Activated naive CD8-positive, alpha-beta T cell treated with anti-CD3 and anti-CD28 coated beads, Interleukin-2, amount 10 ng/mL, durations not matched to agents 7 days and 5 days (primary cell): ENCODE measurements around the gene ATOX1. TPM values are rescaled to one million over a fixed set of nuclear protein-coding genes. Genes with fewer than 3 reads are reported as not detected.
A peak's percentile ranks its signal among the peaks of the same experiment; 100 is the strongest.
"Not testable (repeated sequence)": the region's sequence is repeated elsewhere in the genome, so short reads cannot be mapped to it uniquely, and the experiment has no call there.

ENCODE experiments used
- ATAC-seq: fragments of 150-1000 bp; cut with Tn5 transposase; one replicate; pipeline ENCODE4 v1.10.0; 2021; ENCODE audit warnings: low read depth, moderate library complexity
- POLR2A ChIA-PET: fragments of 350-600 bp; sonication (Branson Sonifier 250); formaldehyde crosslinking; loops from one replicate; lab custom pipeline; 2021; ENCODE audit warnings: antibody characterized with exemption; lab: Charles Lee
- DNase-seq: peaks from one replicate; pipeline ENCODE4 v3.0.0; 2021
- H3K27ac Mint-ChIP-seq: one replicate; pipeline ENCODE4 v1.8.0; 2022; ENCODE audit warnings: mild to moderate bottlenecking, mixed read lengths
- H3K27me3 Mint-ChIP-seq: one replicate; pipeline ENCODE4 v1.8.0; 2022; ENCODE audit warnings: mild to moderate bottlenecking, moderate library complexity, mixed read lengths
- H3K36me3 Mint-ChIP-seq: one replicate; pipeline ENCODE4 v1.8.0; 2021; ENCODE audit warnings: mild to moderate bottlenecking, mixed read lengths
- H3K4me1 Mint-ChIP-seq: one replicate; pipeline ENCODE4 v1.8.0; 2021; ENCODE audit warnings: mixed read lengths
- H3K4me3 Mint-ChIP-seq: one replicate; pipeline ENCODE4 v1.8.0; 2022; ENCODE audit warnings: mild to moderate bottlenecking, moderate library complexity, mixed read lengths
- H3K9me3 Mint-ChIP-seq: one replicate; pipeline ENCODE4 v1.8.0; 2021; ENCODE audit warnings: mixed read lengths
- total RNA-seq, 2 experiments: library from RNA; stranded (reverse); gene quantifications; one replicate each; pipeline ENCODE4 v1.2.3, GENCODE V29; 2021

ATOX1 gene
- 10 to 100 TPM; 42.7 to 48.1 TPM for total RNA-seq

- H3K4me3 Mint-ChIP-seq, result peak within 1 kb of the TSS; percentile 92
- H3K9me3 Mint-ChIP-seq, result no peaks in the 10 kb centered on the region
- POLR2A ChIA-PET, result interaction anchor here (1.8 to 7.4 kb wide), 2 partner anchors 9 to 14 kb away, joined by 11 to 102 read pairs; partner anchors contain the start of gene G3BP1
Observed at GRCh38 chr5:151758430-151759241, at the start of gene ATOX1. Gene ATOX1 (minus strand): TSS chr5:151758631. CDS start chr5:151758551, 80 bp downstream.

GRCh38 chr5:151805414-151806223 is 47.2 kb upstream of the ATOX1 start:
- peaks cover 53% of the 10 kb centered on the region for H3K36me3 Mint-ChIP-seq
- ATAC-seq (no peak), DNase-seq (no peak)
- POLR2A ChIA-PET, result interaction anchor here (1.9 kb wide), 1 partner anchor 35 kb away, joined by 5 read pairs; the partner anchor contains the start of gene G3BP1
- no peak overlapping the region for H3K4me3 Mint-ChIP-seq
- no peak overlapping the region for H3K27ac Mint-ChIP-seq
- no peaks in the 10 kb centered on the region for H3K27me3 Mint-ChIP-seq
- no peaks in the 10 kb centered on the region for H3K9me3 Mint-ChIP-seq
- H3K4me1 Mint-ChIP-seq, result peaks cover 2% of the 10 kb centered on the region

More at GRCh38 chr5:151758430-151759241, at the start of gene ATOX1:
- DNase-seq (peak; percentile 95), ATAC-seq (peak; percentile 98)
- Mint-ChIP-seq H3K36me3 (peaks cover 3% of the 10 kb centered on the region), H3K27me3 (no peaks in the 10 kb centered on the region), H3K27ac (peak within 1 kb of the TSS; percentile 88), H3K4me1 (peaks cover 20% of the 10 kb centered on the region)

- H3K9me3 Mint-ChIP-seq, result no peaks in the 10 kb centered on the region
- peaks cover 42% of the 10 kb centered on the region for H3K36me3 Mint-ChIP-seq
- H3K27me3 Mint-ChIP-seq, result no peaks in the 10 kb centered on the region
- no peak overlapping the region for H3K27ac Mint-ChIP-seq
- H3K4me1 Mint-ChIP-seq, result peaks cover 11% of the 10 kb centered on the region
- no peak overlapping the region for H3K4me3 Mint-ChIP-seq
- ATAC-seq, result no peak
- DNase-seq, result no peak
- POLR2A ChIA-PET, result interaction anchor here (0.9 kb wide), 1 partner anchor 29 kb away, joined by 5 read pairs; the partner anchor contains the start of gene G3BP1
Observed at GRCh38 chr5:151800532-151800931, 42.1 kb upstream of the ATOX1 start.

- H3K27me3 Mint-ChIP-seq, result no peaks in the 10 kb centered on the region
- H3K4me1 Mint-ChIP-seq, result peaks cover 13% of the 10 kb centered on the region
- H3K9me3 Mint-ChIP-seq, result no peaks in the 10 kb centered on the region
- H3K27ac Mint-ChIP-seq, result peak overlapping the region; percentile 21
- peaks cover 38% of the 10 kb centered on the region for H3K36me3 Mint-ChIP-seq
- ATAC-seq, result no peak
- DNase-seq, result no peak
- POLR2A ChIA-PET, result no interaction called here
- no peak overlapping the region for H3K4me3 Mint-ChIP-seq
Observed at GRCh38 chr5:151799407-151799806, 41.0 kb upstream of the ATOX1 start.

GRCh38 chr5:151798674-151799073 is 40.2 kb upstream of the ATOX1 start:
- POLR2A ChIA-PET, result no interaction called here
- Mint-ChIP-seq H3K27me3 (no peaks in the 10 kb centered on the region), H3K9me3 (no peaks in the 10 kb centered on the region), H3K4me1 (peaks cover 16% of the 10 kb centered on the region), H3K27ac (no peak overlapping the region), H3K36me3 (peaks cover 35% of the 10 kb centered on the region), H3K4me3 (no peak overlapping the region)
- ATAC-seq, result no peak
- no peak for DNase-seq

GRCh38 chr5:151795426-151795825 is 37.0 kb upstream of the ATOX1 start:
- DNase-seq (no peak), ATAC-seq (no peak)
- no peak overlapping the region for H3K4me3 Mint-ChIP-seq
- no peaks in the 10 kb centered on the region for H3K9me3 Mint-ChIP-seq
- peaks cover 16% of the 10 kb centered on the region for H3K4me1 Mint-ChIP-seq
- H3K27ac Mint-ChIP-seq, result no peak overlapping the region
- H3K36me3 Mint-ChIP-seq, result peaks cover 36% of the 10 kb centered on the region
- no peaks in the 10 kb centered on the region for H3K27me3 Mint-ChIP-seq
- POLR2A ChIA-PET, result no interaction called here

GRCh38 chr5:151793358-151793757 is 34.9 kb upstream of the ATOX1 start:
- POLR2A ChIA-PET, result no interaction called here
- DNase-seq, result no peak
- no peak overlapping the region for H3K27ac Mint-ChIP-seq

GRCh38 chr5:151787817-151788216 is 29.4 kb upstream of the ATOX1 start:
- no peak overlapping the region for H3K27ac Mint-ChIP-seq

More at GRCh38 chr5:151793358-151793757, 34.9 kb upstream of the ATOX1 start:
- H3K9me3 Mint-ChIP-seq, result no peaks in the 10 kb centered on the region
- no peak overlapping the region for H3K4me3 Mint-ChIP-seq
- ATAC-seq, result no peak
- peaks cover 38% of the 10 kb centered on the region for H3K36me3 Mint-ChIP-seq
- H3K4me1 Mint-ChIP-seq, result peaks cover 12% of the 10 kb centered on the region
- no peaks in the 10 kb centered on the region for H3K27me3 Mint-ChIP-seq

GRCh38 chr5:151786468-151786867 is 28.0 kb upstream of the ATOX1 start:
- Mint-ChIP-seq H3K36me3 (peaks cover 18% of the 10 kb centered on the region), H3K9me3 (no peaks in the 10 kb centered on the region), H3K4me1 (peaks cover 16% of the 10 kb centered on the region), H3K27ac (no peak overlapping the region), H3K4me3 (no peak overlapping the region), H3K27me3 (no peaks in the 10 kb centered on the region)
- no peak for ATAC-seq
- POLR2A ChIA-PET, result no interaction called here
- no peak for DNase-seq

More at GRCh38 chr5:151787817-151788216, 29.4 kb upstream of the ATOX1 start:
- no peak for DNase-seq
- no peaks in the 10 kb centered on the region for H3K27me3 Mint-ChIP-seq
- H3K4me1 Mint-ChIP-seq, result peaks cover 13% of the 10 kb centered on the region
- H3K36me3 Mint-ChIP-seq, result peaks cover 26% of the 10 kb centered on the region
- no peaks in the 10 kb centered on the region for H3K9me3 Mint-ChIP-seq
- POLR2A ChIA-PET, result no interaction called here
- ATAC-seq, result no peak
- no peak overlapping the region for H3K4me3 Mint-ChIP-seq

GRCh38 chr5:151784141-151784540 is 25.7 kb upstream of the ATOX1 start:
- ATAC-seq (no peak), DNase-seq (no peak)
- POLR2A ChIA-PET, result interaction anchor here (1.0 to 1.4 kb wide), 3 partner anchors 12 to 28 kb away, joined by 3 to 5 read pairs (median 5); partner anchors contain the start of gene G3BP1
- Mint-ChIP-seq H3K4me1 (peaks cover 34% of the 10 kb centered on the region), H3K9me3 (no peaks in the 10 kb centered on the region), H3K4me3 (no peak overlapping the region), H3K27ac (no peak overlapping the region), H3K36me3 (peaks cover 11% of the 10 kb centered on the region), H3K27me3 (no peaks in the 10 kb centered on the region)

- DNase-seq, H3K27me3 Mint-ChIP-seq, H3K4me3 Mint-ChIP-seq, H3K27ac Mint-ChIP-seq, ATAC-seq, H3K9me3 Mint-ChIP-seq: not testable (repeated sequence)
- peaks cover 13% of the 10 kb centered on the region for H3K36me3 Mint-ChIP-seq
- POLR2A ChIA-PET, result interaction anchor here (1.0 to 1.4 kb wide), 2 partner anchors 11 to 27 kb away, joined by 3 to 5 read pairs; no protein-coding TSS in a partner anchor
- peaks cover 38% of the 10 kb centered on the region for H3K4me1 Mint-ChIP-seq
Observed at GRCh38 chr5:151783664-151784063, 25.2 kb upstream of the ATOX1 start.

GRCh38 chr5:151781201-151781600 is 22.8 kb upstream of the ATOX1 start:
- Mint-ChIP-seq H3K27me3 (no peaks in the 10 kb centered on the region), H3K4me1 (peaks cover 49% of the 10 kb centered on the region), H3K4me3 (no peak overlapping the region), H3K9me3 (no peaks in the 10 kb centered on the region), H3K27ac (no peak overlapping the region), H3K36me3 (peaks cover 18% of the 10 kb centered on the region)
- POLR2A ChIA-PET, result interaction anchor here (1.4 kb wide), 1 partner anchor 10 kb away, joined by 5 read pairs; the partner anchor contains the start of gene G3BP1
- ATAC-seq, result no peak
- DNase-seq, result no peak

GRCh38 chr5:151780348-151780747 is 21.9 kb upstream of the ATOX1 start:
- no peak overlapping the region for H3K4me3 Mint-ChIP-seq
- POLR2A ChIA-PET, result no interaction called here
- no peak for DNase-seq
- peaks cover 55% of the 10 kb centered on the region for H3K4me1 Mint-ChIP-seq
- no peaks in the 10 kb centered on the region for H3K9me3 Mint-ChIP-seq
- no peak overlapping the region for H3K27ac Mint-ChIP-seq
- ATAC-seq, result no peak
- peaks cover 19% of the 10 kb centered on the region for H3K36me3 Mint-ChIP-seq
- H3K27me3 Mint-ChIP-seq, result no peaks in the 10 kb centered on the region
